CD4-positive, alpha-beta T cell treated with Interleukin-6 for 4 hours (primary cell): Measurements from ENCODE around the gene OR10H2.
A peak's percentile ranks its signal among the peaks of the same experiment; 100 is the strongest.
"Not testable (repeated sequence)": the region's sequence is repeated elsewhere in the genome, so short reads cannot be mapped to it uniquely, and the experiment has no call there.

Experiments
- DNase-seq: peaks from one replicate; pipeline ENCODE4 v3.0.0-alpha.2; 2020; ENCODE audit warnings: mixed read lengths

Gene OR10H2, protein sequence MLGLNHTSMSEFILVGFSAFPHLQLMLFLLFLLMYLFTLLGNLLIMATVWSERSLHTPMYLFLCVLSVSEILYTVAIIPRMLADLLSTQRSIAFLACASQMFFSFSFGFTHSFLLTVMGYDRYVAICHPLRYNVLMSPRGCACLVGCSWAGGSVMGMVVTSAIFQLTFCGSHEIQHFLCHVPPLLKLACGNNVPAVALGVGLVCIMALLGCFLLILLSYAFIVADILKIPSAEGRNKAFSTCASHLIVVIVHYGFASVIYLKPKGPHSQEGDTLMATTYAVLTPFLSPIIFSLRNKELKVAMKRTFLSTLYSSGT

DNA sequence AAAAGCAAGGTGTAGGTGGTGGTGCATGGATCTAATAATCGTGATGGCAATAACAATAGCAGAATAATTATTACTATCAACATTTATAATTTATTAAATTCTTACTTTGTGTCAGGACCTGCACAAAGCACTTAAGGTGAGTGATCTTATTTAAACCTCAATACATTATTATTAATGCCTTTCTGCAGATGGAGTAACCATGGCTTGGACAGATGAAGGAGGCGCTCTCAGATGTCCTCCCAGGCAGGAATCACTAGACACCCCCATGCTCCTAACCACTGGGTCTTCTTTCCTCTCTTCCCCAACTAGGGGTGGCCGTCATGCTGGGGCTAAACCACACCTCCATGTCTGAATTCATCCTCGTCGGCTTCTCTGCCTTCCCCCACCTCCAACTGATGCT lies at the start of gene OR10H2:
OR10H2 (plus strand) TSS at position 301 of the 400 bp plus-strand sequence; CDS start at position 321, 20 bp downstream.
- no peak for DNase-seq

- DNase-seq, result no peak
These were observed 48.7 kb upstream of the OR10H2 start for GRCh38 chr19:15679089-15679488.

DNA sequence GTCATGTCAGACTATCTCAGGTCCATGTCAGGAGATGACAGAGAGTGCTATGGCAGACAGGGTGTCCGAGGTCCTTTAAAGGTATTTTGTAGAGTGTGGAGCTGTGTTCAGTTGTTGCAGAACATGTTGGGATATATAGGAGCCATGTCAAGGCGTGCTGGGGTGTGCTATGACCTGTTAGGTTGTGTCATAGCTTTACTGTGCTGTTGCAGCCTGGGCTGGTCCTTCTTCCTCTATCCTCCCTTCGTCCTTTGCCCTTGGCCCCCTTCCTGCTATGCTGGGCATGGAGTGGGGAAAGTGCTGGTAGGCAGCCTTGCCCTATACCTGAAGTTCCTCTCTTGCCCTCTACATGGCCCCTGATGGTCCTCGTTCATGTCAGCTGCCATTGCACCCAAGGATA lies 48.0 kb upstream of the OR10H2 start:
- DNase-seq, result not testable (repeated sequence)

DNA sequence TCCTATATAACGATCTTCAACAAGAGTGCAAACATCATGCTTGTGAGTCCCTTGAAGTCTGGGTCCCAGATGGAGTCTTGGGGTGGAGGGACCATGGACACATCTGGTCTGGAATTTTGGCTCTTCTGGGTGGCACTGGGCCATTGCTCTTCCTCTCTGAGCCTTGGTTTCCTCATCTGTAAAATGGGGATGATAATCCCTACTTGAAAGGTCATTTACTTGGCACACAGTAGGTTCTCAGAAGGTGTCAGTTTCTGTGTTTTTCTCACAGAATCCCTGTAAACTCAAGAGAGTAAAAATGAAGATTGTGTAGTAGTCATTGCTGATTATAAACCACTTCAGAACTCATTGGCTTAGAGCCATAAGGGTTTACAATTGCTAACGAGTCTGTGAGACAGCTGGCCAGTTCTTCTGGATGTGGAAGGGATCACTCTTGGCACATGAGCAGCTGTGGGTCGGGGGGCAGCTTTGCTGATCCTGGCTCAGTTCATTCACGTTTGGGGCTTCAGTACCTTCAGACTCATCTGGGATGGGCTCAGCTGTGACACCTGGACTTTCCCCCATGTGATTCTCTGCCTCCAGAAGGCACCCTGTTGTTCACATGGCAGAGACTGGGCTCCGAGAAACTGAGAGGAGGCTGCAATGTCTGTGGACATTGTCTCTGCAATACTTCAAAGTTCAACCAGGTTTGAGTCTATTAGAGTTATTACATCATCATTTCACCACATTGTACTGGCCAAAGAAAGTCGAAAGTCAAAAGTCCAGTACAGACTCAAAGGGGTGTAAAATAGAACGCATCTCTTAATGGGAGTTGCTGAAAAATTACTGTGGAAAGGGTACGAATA lies 47.1 kb upstream of the OR10H2 start:
- no peak for DNase-seq

DNA sequence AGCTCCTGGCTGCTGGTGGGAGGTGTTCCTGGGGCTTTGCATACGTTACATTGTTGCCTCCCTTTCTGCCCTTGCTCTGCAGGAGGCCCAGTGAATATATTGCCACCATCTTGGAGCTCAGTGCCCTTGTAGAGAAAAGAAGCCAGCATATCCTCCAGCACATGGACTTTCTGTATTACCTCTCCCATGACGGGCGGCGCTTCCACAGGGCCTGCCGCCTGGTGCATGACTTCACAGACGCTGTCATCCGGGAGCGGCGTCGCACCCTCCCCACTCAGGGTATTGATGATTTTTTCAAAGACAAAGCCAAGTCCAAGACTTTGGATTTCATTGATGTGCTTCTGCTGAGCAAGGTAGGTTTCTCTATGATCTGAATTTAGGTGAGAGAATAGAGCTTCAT lies 44.4 kb upstream of the OR10H2 start:
- no peak for DNase-seq

GRCh38 chr19:15684828-15685227 lies 43.0 kb upstream of the OR10H2 start:
- DNase-seq, result no peak

DNA sequence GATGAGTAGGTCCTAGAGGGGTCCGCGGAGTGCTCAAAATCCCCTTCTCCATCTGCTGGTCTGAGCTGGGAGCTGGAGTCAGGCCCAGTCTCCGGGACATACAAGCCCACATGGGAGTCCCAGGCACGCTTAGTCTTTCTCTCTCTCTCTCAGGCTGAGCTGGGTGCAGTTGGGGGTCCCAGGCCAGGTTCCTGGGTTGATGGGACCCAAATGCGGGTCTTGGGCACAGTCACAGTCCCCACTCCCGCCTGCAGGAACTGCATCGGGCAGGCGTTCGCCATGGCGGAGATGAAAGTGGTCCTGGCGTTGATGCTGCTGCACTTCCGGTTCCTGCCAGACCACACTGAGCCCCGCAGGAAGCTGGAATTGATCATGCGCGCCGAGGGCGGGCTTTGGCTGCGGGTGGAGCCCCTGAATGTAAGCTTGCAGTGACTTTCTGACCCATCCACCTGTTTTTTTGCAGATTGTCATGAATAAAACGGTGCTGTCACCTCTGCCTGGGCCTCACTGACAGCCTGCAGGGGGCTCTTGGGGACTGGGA lies 31.1 kb upstream of the OR10H2 start:
- DNase-seq, result no peak

DNA sequence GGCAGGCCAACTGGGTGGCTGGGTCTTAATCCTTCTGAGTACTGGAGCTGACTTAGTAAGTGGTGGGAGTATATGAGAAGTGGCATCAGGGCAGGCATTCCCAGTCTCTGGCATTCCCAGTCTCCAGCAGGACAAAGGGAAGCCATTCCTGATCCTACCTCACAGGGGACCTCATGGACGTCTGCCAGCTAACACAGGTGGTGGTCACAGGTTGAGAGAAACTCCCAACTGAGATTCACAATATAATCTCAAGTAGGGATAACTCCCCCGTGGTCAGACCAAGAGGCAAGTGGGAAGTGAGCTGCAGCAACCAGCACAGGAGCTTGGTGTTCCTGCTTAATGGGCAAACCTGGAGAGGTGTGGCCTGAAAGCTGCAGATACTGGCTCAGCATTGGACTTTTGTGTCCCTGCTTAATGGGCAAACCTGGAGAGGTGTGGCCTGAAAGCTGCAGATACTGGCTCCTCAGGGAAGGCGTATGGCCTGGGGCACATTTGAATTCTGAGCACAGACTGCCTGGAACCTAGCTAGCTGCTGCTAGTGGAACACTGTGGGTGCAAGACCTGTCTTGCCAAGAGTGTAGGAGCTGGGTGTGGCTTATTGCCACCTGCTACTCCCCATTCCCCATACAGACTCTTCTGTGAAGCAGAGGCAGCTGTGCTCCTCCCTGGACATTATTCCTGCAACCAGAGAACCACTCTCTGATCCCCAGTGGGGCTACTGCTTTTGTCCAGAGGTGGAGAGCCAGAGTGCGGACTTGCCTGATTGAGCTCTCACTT lies 25.9 kb upstream of the OR10H2 start:
- DNase-seq, result no peak

GRCh38 chr19:15702534-15702930 lies 25.3 kb upstream of the OR10H2 start:
- DNase-seq, result peak; percentile 21

DNA sequence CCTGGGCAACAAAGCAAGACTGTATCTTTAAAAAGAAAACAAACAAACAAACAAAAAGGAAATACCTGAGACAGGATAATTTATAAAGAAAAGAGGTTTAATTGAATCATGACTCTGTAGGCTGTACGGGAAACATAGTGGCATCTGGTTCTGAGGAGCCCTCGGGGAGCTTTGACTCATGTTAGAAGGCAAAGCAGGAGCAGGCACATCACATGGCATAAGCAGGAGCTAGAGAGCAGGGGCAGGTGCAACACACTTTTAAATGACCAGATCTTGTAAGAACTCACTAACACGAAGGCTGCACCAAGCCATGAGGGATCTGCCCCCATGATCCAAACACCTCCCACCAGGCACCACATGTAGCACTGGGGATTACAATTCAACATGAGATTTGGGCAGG lies 13.2 kb upstream of the OR10H2 start:
- no peak for DNase-seq

DNA sequence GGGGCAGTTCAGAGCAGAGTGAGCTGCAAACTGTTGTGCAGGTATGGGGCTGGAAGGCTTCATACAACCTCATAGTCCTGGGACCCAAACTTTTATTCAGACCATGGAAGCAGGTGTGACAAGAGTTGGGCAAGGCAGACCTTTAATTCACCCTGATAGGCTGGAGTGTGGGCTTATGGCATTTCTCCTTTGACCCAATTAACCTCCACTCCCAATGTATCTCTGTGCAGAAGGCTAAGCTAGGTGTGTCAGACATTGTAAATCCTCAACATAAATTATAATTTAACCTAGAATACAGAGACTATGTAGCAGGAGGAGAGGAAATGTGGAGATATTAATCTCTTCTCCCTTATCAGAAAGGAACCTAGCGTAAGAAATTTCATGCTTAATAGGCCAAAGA lies 12.2 kb upstream of the OR10H2 start:
- DNase-seq, result no peak

- no peak for DNase-seq
These were observed 10.0 kb upstream of the OR10H2 start for GRCh38 chr19:15717809-15718208.

- DNase-seq, result no peak
These were observed 6.6 kb upstream of the OR10H2 start for GRCh38 chr19:15721268-15721667.

DNA sequence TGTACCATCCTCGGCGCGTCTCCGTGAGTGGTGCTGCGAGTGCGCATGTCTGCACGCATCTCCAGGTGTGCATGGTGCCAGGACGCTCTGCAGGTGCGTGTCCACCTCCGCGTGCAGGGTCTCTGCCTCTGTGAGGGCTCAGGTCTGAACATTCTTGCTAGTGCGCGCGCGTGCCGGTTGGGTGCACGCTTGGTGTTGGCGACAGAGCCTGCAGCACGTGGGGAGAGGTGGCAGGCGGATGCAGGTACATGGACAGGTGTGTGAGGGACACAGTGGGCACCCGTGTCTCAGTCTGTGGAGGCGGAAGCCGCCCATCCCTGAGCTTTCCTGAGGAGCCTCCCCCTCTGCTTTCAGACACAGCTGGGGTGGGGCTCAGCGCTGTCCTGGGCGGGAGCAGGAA lies 4.9 kb upstream of the OR10H2 start:
- DNase-seq, result no peak

GRCh38 chr19:15730538-15730937 lies 2.7 kb downstream of the OR10H2 start:
- no peak for DNase-seq

DNA sequence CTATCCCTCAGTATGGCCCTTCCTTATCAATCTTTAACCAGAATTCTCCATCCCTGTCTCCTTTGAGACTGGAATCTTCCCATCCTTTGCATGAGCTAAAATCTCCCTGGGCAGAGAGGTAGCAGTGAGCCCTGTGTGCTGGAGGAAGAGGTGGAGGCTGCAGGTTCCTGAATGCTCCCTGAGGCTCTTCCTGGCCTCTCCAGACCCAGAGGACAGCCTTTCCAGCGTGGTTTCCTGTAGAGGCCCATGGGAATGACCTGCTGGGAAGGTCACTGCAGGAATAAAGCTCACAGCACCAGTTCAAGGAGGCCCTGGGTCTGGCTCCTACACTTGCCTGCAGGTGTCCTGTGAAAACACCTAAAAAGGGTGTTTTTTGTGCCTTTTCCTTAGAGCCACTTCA lies 4.6 kb downstream of the OR10H2 start:
- DNase-seq, result no peak

GRCh38 chr19:15733895-15734294 lies 6.1 kb downstream of the OR10H2 start:
- no peak for DNase-seq

GRCh38 chr19:15737722-15738121 lies 9.9 kb downstream of the OR10H2 start, which contains the start of gene OR10H3:
TSS of gene OR10H3 (plus strand) at chr19:15737985. CDS start at chr19:15741393, 3,408 bp downstream.
- no peak for DNase-seq

- no peak for DNase-seq
These were observed 13.0 kb downstream of the OR10H2 start for GRCh38 chr19:15740785-15741184.

- DNase-seq, result no peak
These were observed 20.4 kb downstream of the OR10H2 start for GRCh38 chr19:15748239-15748638.

GRCh38 chr19:15758379-15758778 lies 30.6 kb downstream of the OR10H2 start:
- DNase-seq, result no peak

GRCh38 chr19:15759962-15760565 lies 32.2 kb downstream of the OR10H2 start:
- no peak for DNase-seq

GRCh38 chr19:15769586-15769985 lies 41.8 kb downstream of the OR10H2 start:
- no peak for DNase-seq
